ENCODE data around the gene CTSH. TPM values are rescaled to one million over a fixed set of nuclear protein-coding genes. Genes with fewer than 3 reads are reported as not detected.

The CTSH gene
- total and polyA plus RNA-seq, 2 of the 13 experiments (the other 11 are each of a cell fraction or from before 2014, with no cell fraction given) = 265 to 653 TPM

- no peak for TF ChIP-seq THAP9 (CRISPR knock-in tag; IDR thresholded peaks at IDR 0.05; ENCODE audit: borderline replicate concordance)
- TF ChIP-seq ZNF691 (CRISPR knock-in tag; IDR thresholded peaks at IDR 0.05; ENCODE audit: borderline replicate concordance, low read depth) = peak; percentile 44; the same call in 1 of the 2 replicates
- no peak for TF ChIP-seq WIZ (CRISPR knock-in tag; IDR thresholded peaks at IDR 0.05)
- 0 out of 2 replicates have a peak, but pooled peaks have one; percentile 13 for TF ChIP-seq ZNF776 (CRISPR knock-in tag; IDR thresholded peaks at IDR 0.05)
- no peak for TF ChIP-seq RBAK (CRISPR knock-in tag; IDR thresholded peaks at IDR 0.05)
- TF ChIP-seq ARNT2 (CRISPR knock-in tag; IDR thresholded peaks at IDR 0.05; ENCODE audit: low read depth) = no peak
- TF ChIP-seq HNRNPL (IDR thresholded peaks at IDR 0.05; ENCODE audit: low read depth, low read length) = peak; percentile 86
- 0 out of 2 replicates have a peak, but pooled peaks have one; percentile 30 for TF ChIP-seq BATF2 (CRISPR knock-in tag; IDR thresholded peaks at IDR 0.05)
- no peak for TF ChIP-seq ZNF570 (CRISPR knock-in tag; IDR thresholded peaks at IDR 0.05; ENCODE audit: borderline replicate concordance)
- TF ChIP-seq BCLAF1 (IDR thresholded peaks at IDR 0.05) = no peak
- TF ChIP-seq ZNF235 (CRISPR knock-in tag; IDR thresholded peaks at IDR 0.05; ENCODE audit: borderline replicate concordance) = no peak
- no peak for TF ChIP-seq ZNF552 (CRISPR knock-in tag; IDR thresholded peaks at IDR 0.05; ENCODE audit: borderline replicate concordance)
- peak; percentile 93 for TF ChIP-seq ZNF646 (CRISPR knock-in tag; IDR thresholded peaks at IDR 0.05)
Measured at GRCh38 chr15:78993257-78993930, 48.5 kb upstream of the CTSH start (continued).
